HepG2 (cell line): ENCODE results near the gene FAM222B. TPM values are rescaled to one million over a fixed set of nuclear protein-coding genes. Genes with fewer than 3 reads are reported as not detected.

Experiments
- AKAP8 ChIP-seq: sonication (generic); formaldehyde crosslinking; IDR thresholded peaks from 2 replicates; pipeline ENCODE4 v1.5.1; 2020; ENCODE audit warnings: mild to moderate bottlenecking, missing genetic modification reagents
- CHCHD3 ChIP-seq: sonication (generic); formaldehyde crosslinking; IDR thresholded peaks from 2 replicates; pipeline ENCODE4 v1.8.0; 2022; ENCODE audit warnings: mild to moderate bottlenecking, missing genetic modification reagents, moderate library complexity
- DPF2 ChIP-seq: sonication (generic); formaldehyde crosslinking; IDR thresholded peaks from 2 replicates; pipeline ENCODE4 v1.4.0; 2020; ENCODE audit warnings: mild to moderate bottlenecking, low read depth, missing genetic modification reagents, borderline replicate concordance
- HOXA5 ChIP-seq: sonication (generic); formaldehyde crosslinking; IDR thresholded peaks from 2 replicates; pipeline ENCODE4 v1.4.0; 2020; ENCODE audit warnings: missing genetic modification reagents
- PPARG ChIP-seq: conservative IDR thresholded peaks from 2 replicates; pipeline ENCODE4 v1.6.1; 2016; ENCODE audit warnings: missing biosample characterization, missing genetic modification reagents
- RXRB ChIP-seq: IDR thresholded peaks from 2 replicates; pipeline ENCODE4 v1.6.1; 2016; ENCODE audit warnings: borderline replicate concordance, missing genetic modification reagents, missing compliant biosample characterization
- SALL1 ChIP-seq: sonication (generic); formaldehyde crosslinking; IDR thresholded peaks from 2 replicates; pipeline ENCODE4 v1.8.0; 2022; ENCODE audit warnings: mild to moderate bottlenecking, missing genetic modification reagents
- SIN3A ChIP-seq: IDR thresholded peaks from 2 replicates; pipeline ENCODE4 v1.6.1; 2011; ENCODE audit warnings: low read depth, mild to moderate bottlenecking, control low read depth, low read length, borderline replicate concordance
- STAG1 ChIP-seq: sonication (generic); formaldehyde crosslinking; IDR thresholded peaks from 2 replicates; pipeline ENCODE4 v1.4.0; 2020; ENCODE audit warnings: missing genetic modification reagents
- TCF7 ChIP-seq: sonication (generic); IDR thresholded peaks from 2 replicates; pipeline ENCODE4 v1.6.1; 2016; ENCODE audit warnings: antibody characterized with exemption, low read depth
- TRIM24 ChIP-seq: sonication (generic); formaldehyde crosslinking; IDR thresholded peaks from 2 replicates; pipeline ENCODE4 v1.8.0; 2022; ENCODE audit warnings: mild to moderate bottlenecking, missing genetic modification reagents
- XRCC5 ChIP-seq: fragments of 200-400 bp; formaldehyde crosslinking; optimal IDR thresholded peaks from 2 replicates; pipeline ENCODE3; 2017; ENCODE audit warnings: mild to moderate bottlenecking, low read length
- ZNF232 ChIP-seq: sonication (generic); formaldehyde crosslinking; IDR thresholded peaks from 2 replicates; pipeline ENCODE4 v1.4.0; 2020; ENCODE audit warnings: missing genetic modification reagents, borderline replicate concordance
- ZNF552 ChIP-seq: sonication (generic); formaldehyde crosslinking; IDR thresholded peaks from 2 replicates; pipeline ENCODE4 v1.9.0; 2022; ENCODE audit warnings: missing genetic modification reagents, mild to moderate bottlenecking, borderline replicate concordance
- ZNF558 ChIP-seq: sonication (generic); formaldehyde crosslinking; IDR thresholded peaks from 2 replicates; pipeline ENCODE4 v1.9.0; 2022; ENCODE audit warnings: mild to moderate bottlenecking, missing genetic modification reagents, borderline replicate concordance
- ZNF879 ChIP-seq: sonication (generic); formaldehyde crosslinking; IDR thresholded peaks from 2 replicates; pipeline ENCODE4 v1.8.1; 2023; ENCODE audit warnings: missing genetic modification reagents
- polyA plus RNA-seq, 8 experiments: library from polyadenylated mRNA; depleted of rRNA in 3 of 8; stranded (reverse) in 7 of 8; unstranded in 1 of 8; fragments of >200 nt; fragmentation: Illumina TruSeq in 4 of 8; extraction: Trizol in 4 of 8; gene quantifications; 2 replicates each; pipeline versions ENCODE4 v1.2.1 to v1.2.3, GENCODE V29; 2011 to 2016; ENCODE audit warnings: low read depth in 4 of 8, missing spikeins in 1 of 8, mixed read lengths in 1 of 8; ENCODE audit not compliant: insufficient read depth in 1 of 8
- total RNA-seq, 5 experiments: library from RNA; depleted of rRNA; stranded (reverse); fragments of >200 nt; fragmentation: Illumina TruSeq; extraction: Trizol; gene quantifications; 2 replicates each; pipeline ENCODE4 v1.2.3, GENCODE V29; 2016; ENCODE audit warnings: low read depth in 1 of 5
- TF ChIP-seq, protein P1 (sequence below): sonication (generic); formaldehyde crosslinking; IDR thresholded peaks from 2 replicates; pipeline ENCODE4 v1.5.0; 2020; ENCODE audit warnings: mild to moderate bottlenecking, missing genetic modification reagents
- TF ChIP-seq, protein P2 (sequence below): IDR thresholded peaks from 2 replicates; pipeline ENCODE4 v1.6.1; 2012; ENCODE audit warnings: low read length, improper control_type of control experiment
- TF ChIP-seq, protein P3 (sequence below): sonication (generic); formaldehyde crosslinking; IDR thresholded peaks from 2 replicates; pipeline ENCODE4 v1.4.0; 2020; ENCODE audit warnings: missing genetic modification reagents, borderline replicate concordance
- TF ChIP-seq, protein P4 (sequence below): sonication (generic); formaldehyde crosslinking; IDR thresholded peaks from 2 replicates; pipeline ENCODE4 v1.4.0; 2020; ENCODE audit warnings: missing genetic modification reagents

FAM222B gene
- total and polyA plus RNA-seq, 2 of the 13 experiments (the other 11 are each of a cell fraction or from before 2014, with no cell fraction given): 3.5 to 7.3 TPM

DNA sequence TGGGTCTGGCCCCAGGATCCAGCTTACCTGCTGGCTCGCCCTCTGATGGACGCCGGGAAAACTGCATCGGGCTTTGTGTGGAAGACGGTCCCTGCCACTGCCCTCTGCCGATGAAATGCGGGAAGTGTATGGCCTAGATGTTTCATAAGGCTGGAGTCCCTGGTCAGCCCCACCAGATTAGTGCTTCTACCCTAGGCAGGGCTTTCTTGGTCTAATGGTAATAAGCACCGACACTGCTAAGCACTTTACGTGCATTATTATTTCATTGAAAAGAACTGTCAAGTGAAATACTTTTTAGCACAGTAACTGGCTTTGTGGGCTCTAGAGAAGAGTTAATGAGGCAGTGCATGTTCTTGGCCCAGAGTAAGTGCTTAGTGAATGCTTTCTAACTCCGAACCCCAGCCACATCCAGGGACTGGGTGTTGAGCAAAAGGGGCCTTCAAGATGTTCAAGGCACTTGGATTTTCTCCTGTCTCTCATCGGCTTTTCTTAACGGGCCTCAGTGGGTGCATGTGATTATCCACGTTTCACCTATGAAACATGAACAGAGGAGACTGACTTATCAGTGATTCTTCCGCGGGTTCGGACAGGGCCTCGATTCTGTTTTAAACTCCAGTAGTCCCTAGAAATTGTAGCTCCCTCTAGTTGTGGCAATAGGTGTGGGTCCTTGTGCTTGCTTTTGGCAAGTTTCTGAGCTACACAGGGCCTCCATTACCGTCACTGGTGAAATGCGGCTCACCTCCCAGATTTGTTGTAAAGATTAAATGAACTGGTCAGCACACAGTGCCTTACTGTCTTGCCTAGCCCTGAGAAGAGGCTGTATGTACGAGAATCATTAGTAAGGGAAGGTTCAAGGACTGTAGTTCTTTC, 92.2 kb downstream of the FAM222B start (continued):
- TF ChIP-seq, protein P1, sequence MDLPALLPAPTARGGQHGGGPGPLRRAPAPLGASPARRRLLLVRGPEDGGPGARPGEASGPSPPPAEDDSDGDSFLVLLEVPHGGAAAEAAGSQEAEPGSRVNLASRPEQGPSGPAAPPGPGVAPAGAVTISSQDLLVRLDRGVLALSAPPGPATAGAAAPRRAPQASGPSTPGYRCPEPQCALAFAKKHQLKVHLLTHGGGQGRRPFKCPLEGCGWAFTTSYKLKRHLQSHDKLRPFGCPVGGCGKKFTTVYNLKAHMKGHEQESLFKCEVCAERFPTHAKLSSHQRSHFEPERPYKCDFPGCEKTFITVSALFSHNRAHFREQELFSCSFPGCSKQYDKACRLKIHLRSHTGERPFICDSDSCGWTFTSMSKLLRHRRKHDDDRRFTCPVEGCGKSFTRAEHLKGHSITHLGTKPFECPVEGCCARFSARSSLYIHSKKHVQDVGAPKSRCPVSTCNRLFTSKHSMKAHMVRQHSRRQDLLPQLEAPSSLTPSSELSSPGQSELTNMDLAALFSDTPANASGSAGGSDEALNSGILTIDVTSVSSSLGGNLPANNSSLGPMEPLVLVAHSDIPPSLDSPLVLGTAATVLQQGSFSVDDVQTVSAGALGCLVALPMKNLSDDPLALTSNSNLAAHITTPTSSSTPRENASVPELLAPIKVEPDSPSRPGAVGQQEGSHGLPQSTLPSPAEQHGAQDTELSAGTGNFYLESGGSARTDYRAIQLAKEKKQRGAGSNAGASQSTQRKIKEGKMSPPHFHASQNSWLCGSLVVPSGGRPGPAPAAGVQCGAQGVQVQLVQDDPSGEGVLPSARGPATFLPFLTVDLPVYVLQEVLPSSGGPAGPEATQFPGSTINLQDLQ (CRISPR knock-in tag): no peak
- TF ChIP-seq TRIM24 (CRISPR knock-in tag) (no peak), AKAP8 (CRISPR knock-in tag) (no peak), HOXA5 (no peak; the same call in 1 of the 2 replicates), ZNF558 (no peak), ZNF552 (CRISPR knock-in tag) (no peak; the same call in 1 of the 2 replicates), PPARG (peak; percentile 54), ZNF232 (no peak), XRCC5 (peak; percentile 95), DPF2 (CRISPR knock-in tag) (no peak), CHCHD3 (CRISPR knock-in tag) (no peak), STAG1 (CRISPR knock-in tag) (peak; percentile 80), TCF7 (no peak), RXRB (CRISPR knock-in tag) (peak; percentile 52; the same call in 1 of the 2 replicates), SALL1 (peak; percentile 75), SIN3A (peak; percentile 49; the same call in 1 of the 2 replicates), ZNF879 (CRISPR knock-in tag) (no peak)
- TF ChIP-seq, protein P2, sequence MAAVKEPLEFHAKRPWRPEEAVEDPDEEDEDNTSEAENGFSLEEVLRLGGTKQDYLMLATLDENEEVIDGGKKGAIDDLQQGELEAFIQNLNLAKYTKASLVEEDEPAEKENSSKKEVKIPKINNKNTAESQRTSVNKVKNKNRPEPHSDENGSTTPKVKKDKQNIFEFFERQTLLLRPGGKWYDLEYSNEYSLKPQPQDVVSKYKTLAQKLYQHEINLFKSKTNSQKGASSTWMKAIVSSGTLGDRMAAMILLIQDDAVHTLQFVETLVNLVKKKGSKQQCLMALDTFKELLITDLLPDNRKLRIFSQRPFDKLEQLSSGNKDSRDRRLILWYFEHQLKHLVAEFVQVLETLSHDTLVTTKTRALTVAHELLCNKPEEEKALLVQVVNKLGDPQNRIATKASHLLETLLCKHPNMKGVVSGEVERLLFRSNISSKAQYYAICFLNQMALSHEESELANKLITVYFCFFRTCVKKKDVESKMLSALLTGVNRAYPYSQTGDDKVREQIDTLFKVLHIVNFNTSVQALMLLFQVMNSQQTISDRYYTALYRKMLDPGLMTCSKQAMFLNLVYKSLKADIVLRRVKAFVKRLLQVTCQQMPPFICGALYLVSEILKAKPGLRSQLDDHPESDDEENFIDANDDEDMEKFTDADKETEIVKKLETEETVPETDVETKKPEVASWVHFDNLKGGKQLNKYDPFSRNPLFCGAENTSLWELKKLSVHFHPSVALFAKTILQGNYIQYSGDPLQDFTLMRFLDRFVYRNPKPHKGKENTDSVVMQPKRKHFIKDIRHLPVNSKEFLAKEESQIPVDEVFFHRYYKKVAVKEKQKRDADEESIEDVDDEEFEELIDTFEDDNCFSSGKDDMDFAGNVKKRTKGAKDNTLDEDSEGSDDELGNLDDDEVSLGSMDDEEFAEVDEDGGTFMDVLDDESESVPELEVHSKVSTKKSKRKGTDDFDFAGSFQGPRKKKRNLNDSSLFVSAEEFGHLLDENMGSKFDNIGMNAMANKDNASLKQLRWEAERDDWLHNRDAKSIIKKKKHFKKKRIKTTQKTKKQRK: no peak
- TF ChIP-seq, protein P3, sequence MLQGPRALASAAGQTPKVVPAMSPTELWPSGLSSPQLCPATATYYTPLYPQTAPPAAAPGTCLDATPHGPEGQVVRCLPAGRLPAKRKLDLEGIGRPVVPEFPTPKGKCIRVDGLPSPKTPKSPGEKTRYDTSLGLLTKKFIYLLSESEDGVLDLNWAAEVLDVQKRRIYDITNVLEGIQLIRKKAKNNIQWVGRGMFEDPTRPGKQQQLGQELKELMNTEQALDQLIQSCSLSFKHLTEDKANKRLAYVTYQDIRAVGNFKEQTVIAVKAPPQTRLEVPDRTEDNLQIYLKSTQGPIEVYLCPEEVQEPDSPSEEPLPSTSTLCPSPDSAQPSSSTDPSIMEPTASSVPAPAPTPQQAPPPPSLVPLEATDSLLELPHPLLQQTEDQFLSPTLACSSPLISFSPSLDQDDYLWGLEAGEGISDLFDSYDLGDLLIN (CRISPR knock-in tag): no peak
- TF ChIP-seq, protein P4, sequence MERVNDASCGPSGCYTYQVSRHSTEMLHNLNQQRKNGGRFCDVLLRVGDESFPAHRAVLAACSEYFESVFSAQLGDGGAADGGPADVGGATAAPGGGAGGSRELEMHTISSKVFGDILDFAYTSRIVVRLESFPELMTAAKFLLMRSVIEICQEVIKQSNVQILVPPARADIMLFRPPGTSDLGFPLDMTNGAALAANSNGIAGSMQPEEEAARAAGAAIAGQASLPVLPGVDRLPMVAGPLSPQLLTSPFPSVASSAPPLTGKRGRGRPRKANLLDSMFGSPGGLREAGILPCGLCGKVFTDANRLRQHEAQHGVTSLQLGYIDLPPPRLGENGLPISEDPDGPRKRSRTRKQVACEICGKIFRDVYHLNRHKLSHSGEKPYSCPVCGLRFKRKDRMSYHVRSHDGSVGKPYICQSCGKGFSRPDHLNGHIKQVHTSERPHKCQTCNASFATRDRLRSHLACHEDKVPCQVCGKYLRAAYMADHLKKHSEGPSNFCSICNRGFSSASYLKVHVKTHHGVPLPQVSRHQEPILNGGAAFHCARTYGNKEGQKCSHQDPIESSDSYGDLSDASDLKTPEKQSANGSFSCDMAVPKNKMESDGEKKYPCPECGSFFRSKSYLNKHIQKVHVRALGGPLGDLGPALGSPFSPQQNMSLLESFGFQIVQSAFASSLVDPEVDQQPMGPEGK (CRISPR knock-in tag): peak; percentile 52; the same call in 1 of the 2 replicates
